Ureter (tissue), 1 donor: ENCODE results near the gene PHIP. TPM values are rescaled to one million over a fixed set of nuclear protein-coding genes. Genes with fewer than 3 reads are reported as not detected.
"Not testable (repeated sequence)": the region's sequence is repeated elsewhere in the genome, so short reads cannot be mapped to it uniquely, and the experiment has no call there.

Experiments used
- DNase-seq: peaks from one replicate; pipeline ENCODE4 v3.0.0-alpha.2; 2020; ENCODE audit warnings: low spot score
- total RNA-seq: library from RNA; stranded (reverse); gene quantifications from one replicate; pipeline ENCODE4 v1.2.4, GENCODE V29; 2023
- donor health status: DM: yes; HTN: yes; CAD: no.

PHIP gene
- total RNA-seq, 1 donor from 2014 or later, result 44.8 TPM

DNA sequence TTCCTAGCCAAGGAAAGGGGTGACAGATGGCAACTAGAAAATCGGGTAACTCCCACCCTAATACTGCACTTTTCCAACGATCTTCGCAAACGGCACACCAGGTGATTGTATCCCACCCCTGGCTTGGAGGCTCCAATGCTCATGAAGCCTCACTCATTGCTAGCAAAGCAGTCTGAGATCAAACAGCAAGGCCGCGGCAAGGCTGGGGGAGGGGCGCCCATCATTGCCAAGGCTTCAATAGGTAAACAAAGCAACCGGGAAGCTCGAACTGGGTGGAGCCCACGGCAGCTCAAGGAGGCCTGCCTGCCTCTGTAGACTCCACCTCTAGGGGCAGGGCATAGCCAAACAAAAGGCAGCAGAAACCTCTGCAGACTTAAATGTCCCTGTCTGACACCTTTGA is 156.9 kb downstream of the PHIP start:
- not testable (repeated sequence) for DNase-seq

DNA sequence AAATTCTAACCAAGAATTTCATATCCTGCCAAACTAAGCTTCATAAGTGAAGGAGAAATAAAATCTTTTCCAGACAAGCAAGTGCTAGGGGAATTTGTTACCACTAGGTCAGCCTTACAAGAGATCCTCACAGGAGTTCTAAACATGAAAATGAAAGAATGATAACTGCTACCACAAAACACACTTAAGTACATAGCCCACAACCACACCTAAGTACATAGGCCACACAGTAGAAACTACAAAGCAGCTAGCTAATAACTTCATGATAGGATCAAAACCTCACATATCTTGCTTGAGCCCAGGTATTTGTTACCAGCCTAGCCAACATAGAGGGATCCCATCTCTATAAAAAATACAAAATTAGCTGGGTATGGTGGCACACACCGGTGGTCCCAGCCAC is 160.3 kb downstream of the PHIP start:
- no peak for DNase-seq

DNA sequence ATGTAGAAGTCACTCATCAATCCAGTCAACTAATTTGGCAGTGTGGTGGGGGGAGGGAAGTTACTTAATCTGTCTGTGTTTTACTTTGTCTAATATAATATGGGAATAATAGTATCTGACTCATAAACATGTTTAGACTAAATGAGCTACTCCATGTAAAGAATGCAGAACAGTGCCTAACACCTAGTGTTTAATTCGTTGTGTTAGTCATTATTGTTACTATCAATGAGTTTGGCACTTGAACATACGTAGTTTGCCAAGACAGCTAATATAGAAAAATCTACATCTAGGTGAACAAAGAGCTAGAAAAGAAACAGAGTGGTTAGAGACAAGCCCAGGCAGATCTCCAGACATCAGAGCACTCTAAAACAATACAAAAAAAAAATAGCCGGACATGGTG is 161.6 kb downstream of the PHIP start:
- DNase-seq, result no peak

DNA sequence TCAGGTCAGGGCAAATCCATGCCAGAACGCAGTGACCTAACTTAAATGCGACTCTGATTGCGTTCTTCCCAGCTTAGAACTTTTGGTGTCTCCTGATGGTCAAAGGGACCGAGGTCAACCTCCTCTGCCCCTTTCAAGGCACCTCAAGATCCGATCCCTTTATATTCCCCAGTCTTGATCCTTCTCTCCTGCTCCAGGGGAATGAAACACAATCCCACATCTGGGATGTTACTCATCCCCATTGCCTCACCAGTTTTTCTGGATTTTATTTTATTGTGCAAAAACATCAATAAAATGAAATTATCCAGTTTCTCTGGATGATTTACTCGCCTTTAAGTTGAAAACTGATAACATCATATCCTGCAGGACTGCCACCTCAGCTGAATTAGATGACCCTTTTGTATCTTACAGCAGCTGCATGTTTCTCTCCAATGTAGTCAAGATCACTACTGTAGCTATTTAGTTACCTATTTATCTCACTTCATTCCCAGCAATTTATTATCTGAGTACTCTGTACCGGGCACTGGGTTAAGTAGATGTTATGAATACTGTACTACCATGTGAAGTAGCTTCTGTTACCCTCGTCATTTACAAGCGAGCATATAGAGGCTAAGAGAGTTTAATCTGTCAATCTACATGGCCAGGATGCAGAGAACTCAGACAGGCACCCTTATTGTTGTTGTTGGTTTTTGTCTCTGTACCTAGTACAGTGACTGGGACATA is 166.7 kb downstream of the PHIP start:
- no peak for DNase-seq

DNA sequence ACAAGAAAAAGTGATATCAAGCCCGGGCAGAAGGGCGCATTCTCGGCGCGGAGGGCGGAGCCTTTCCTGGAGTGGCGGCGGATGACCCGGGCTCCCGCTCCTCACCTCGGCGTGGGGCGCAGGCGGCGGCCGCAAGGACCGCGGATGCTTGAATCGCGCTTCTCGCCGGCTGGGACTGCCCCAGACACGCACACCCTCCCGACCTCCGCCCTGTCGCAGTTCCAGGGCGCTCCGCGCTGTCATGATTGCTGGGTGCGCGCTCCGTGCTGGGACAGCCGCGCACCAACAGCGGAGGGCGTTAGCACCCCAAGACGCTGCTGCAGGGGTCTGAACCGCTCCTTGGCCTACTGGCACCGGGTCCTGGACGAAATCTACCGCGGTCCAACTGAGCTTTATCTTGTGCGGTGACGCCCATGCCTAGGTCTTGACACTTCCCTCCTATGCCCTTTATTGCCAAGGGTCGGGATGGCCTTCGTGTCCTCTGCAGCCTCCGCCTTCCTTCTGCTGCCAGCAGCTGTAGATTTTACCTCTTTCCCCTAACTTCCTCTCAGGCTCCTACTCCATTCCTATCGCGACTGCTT is 167.4 kb downstream of the PHIP start:
- no peak for DNase-seq

DNA sequence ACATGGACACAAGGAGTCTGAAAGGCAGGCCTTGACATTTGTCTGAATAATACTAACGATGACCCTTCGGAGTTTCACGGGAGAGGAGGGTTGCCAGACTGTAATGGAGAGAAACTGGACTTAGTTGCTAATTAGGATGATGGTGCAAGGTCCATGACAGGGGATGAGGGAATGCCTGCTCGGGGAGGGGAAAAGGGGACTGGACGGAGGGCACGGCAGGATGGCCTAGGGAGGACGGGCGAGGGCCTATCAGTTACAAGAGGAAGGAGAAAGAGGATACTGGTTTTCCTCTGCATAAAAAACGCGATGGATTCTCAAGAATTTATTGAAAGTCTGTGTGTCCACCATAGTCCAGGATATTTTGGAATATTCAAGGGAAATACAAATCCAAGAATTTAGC is 168.0 kb downstream of the PHIP start:
- no peak for DNase-seq

DNA sequence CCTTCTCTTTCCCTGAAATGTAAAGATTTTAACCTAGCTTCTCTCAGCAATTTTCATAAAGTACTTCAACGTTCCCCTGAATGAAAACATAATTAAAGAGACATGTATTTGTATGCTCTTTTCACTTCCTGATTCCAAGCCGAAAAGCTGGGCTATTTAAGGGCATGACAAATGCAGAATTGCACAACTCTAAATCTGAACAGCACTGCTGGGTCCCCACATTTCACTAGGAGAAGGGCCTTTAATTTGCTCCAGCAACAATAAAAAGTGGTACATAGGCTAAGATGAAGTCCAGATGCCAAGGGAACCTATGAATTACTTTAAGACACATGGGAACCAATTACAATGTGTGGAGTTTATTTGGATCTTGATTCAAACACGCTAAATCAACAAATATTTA is 168.7 kb downstream of the PHIP start:
- no peak for DNase-seq

DNA sequence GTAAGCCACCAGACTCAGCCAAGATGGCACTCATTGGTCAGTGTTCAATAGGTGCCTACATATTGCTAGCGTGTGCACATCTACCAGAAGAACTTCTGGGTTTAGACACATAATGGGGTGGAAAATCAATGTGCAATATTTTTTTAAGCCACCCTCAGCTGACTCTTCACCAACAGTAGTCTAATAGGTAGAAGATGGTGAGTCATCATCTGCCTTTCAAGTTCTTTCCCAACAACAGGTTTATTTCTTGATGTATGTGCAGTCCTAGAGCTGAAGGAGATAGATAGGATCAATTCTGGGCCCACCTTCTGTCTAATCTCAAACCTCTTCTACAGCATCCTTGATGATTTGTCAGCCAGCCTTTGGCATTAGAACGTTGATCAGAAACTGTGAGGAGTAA is 169.4 kb downstream of the PHIP start:
- DNase-seq, result no peak

DNA sequence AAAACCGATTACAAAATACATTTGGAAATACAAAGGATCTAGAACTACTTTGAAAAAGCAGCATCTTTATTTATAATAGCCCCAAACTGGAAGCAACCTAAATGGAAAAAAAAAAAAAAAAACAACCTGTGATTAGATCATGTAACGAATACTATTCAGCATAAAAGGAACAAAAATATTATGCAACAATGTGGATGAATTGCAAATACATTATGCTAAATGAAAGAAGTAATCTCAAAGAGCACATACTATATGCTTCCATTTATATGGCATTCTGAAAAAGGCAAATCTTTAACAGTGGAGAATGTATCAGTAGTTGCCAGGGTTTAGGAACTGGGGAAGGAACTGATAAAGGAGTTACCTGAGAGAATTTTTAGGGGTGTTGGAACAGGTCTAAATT is 181.8 kb downstream of the PHIP start:
- no peak for DNase-seq

DNA sequence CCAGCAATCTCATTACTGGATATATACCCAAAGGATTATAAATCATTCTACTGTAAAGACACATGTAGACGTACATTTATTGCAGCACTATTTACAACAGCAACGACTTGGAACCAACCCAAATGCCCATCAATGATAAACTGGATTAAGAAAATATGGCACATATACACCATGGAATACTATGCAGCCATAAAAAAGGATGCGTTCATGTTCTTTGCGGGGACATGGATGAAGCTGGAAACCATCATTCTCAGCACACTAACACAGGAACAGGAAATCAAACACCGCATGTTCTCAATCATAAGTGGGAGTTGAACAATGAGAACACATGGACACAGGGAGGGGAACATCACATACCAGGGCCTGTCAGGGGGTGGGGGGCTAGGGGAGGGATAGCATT is 188.2 kb downstream of the PHIP start:
- DNase-seq, result not testable (repeated sequence)

Other genes starting within 250 kb of the PHIP start
- gene IRAK1BP1, start 210.7 kb downstream of the PHIP start, total RNA-seq, result 8.0 TPM
- gene HMGN3, start 156.4 kb upstream of the PHIP start, total RNA-seq, result 64.1 TPM